ENCODE results near the gene PDE11A.

The PDE11A gene

DNA sequence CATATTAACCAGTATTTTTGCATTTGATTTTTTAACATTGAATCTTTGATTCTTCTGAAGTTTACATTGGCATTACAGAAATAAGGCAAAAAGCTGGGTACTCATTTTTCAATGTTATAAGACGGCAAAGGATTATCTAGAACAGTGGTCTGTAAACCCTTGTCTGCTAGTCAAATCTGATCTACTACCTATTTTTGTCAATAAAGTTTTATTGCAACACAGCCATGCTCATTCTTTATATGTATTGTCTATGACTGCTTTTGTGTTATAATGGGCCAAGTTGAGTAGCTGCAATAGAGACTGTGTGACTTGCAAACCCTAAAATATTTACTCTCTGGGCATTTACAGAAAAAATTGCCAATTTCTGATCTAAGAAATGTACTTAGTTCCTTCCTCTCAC lies 181.0 kb downstream of the PDE11A start:
- ATAC-seq (ENCODE audit: insufficient read depth, low read depth) (no peak), DNase-seq (no peak)
- H3K4me3 ChIP-seq (ENCODE audit: low read depth in 1 of 2, low read length in 2 of 2), result no peak overlapping the region
- no peak overlapping the region for H3K27ac ChIP-seq (ENCODE audit: low read length)
- H3K27me3 ChIP-seq (ENCODE audit: insufficient read depth, low read length, poor library complexity), result peaks cover 9% of the 10 kb centered on the region
- TF ChIP-seq CTCF (IDR thresholded peaks at IDR 0.05; ENCODE audit: borderline replicate concordance, extremely low read depth, low read length, poor library complexity, severe bottlenecking) (no peak), EZH2 (IDR thresholded peaks at IDR 0.05; ENCODE audit: borderline replicate concordance, low read depth, low read length, severe bottlenecking) (no peak)
- no peak overlapping the region for H3K4me2 ChIP-seq (ENCODE audit: insufficient read depth, low read length)
- H2AFZ ChIP-seq (ENCODE audit: low read depth, low read length), result no peak overlapping the region
- no peak overlapping the region for H3K9ac ChIP-seq (ENCODE audit: low read depth, low read length)
- no peaks in the 10 kb centered on the region for H3K36me3 ChIP-seq (ENCODE audit: insufficient read depth, low read length)
- no peaks in the 10 kb centered on the region for H3K79me2 ChIP-seq (ENCODE audit: insufficient read depth, low read length)
- no peaks in the 10 kb centered on the region for H3K9me3 ChIP-seq (ENCODE audit: insufficient read depth, low read length, severe bottlenecking)
- no peaks in the 10 kb centered on the region for H3K4me1 ChIP-seq (ENCODE audit: insufficient read depth, low read length)
- H4K20me1 ChIP-seq (ENCODE audit: insufficient read depth, low read length), result no peaks in the 10 kb centered on the region

DNA sequence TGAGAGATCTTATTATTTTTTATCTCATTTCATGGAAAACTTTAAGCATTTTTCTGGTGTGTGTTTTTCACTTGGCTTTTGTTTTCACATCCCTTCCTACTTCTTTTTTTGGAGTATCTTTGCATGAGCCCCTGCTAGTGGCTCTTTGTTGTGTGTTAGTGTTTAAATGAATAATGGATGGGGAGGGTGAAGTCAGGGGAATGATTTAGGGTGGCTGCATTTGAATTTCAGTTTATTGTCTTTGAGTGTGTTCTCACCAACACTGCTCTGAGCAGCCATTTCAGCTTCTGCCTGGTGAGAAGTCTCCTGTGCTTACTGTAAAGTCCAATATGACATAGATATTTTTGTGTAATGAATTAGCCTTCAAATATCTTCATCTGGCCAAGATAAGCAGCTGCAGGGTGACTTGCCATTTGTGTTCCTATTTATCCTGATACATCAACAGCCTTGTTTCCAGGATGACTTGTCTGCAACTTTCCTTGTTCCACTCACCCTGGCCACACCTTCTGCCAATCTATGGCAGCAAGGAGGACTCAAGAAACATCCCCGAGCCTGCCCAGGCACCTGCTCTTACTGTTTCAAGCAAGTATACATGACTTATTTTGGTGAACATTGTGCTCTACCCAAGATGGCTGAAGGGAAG lies 182.6 kb downstream of the PDE11A start:
- no peak for TF ChIP-seq EZH2 (IDR thresholded peaks at IDR 0.05; ENCODE audit: borderline replicate concordance, low read depth, low read length, severe bottlenecking)
- TF ChIP-seq CTCF (IDR thresholded peaks at IDR 0.05; ENCODE audit: borderline replicate concordance, extremely low read depth, low read length, poor library complexity, severe bottlenecking), result no peak
- Histone ChIP-seq H3K9ac (ENCODE audit: low read depth, low read length) (no peak overlapping the region), H3K27me3 (ENCODE audit: insufficient read depth, low read length, poor library complexity) (peaks cover 10% of the 10 kb centered on the region), H3K27ac (ENCODE audit: low read length) (no peak overlapping the region), H3K9me3 (ENCODE audit: insufficient read depth, low read length, severe bottlenecking) (no peaks in the 10 kb centered on the region), H3K36me3 (ENCODE audit: insufficient read depth, low read length) (no peaks in the 10 kb centered on the region), H3K4me3 (ENCODE audit: low read depth in 1 of 2, low read length in 2 of 2) (no peak overlapping the region), H3K4me2 (ENCODE audit: insufficient read depth, low read length) (no peak overlapping the region), H2AFZ (ENCODE audit: low read depth, low read length) (no peak overlapping the region), H3K79me2 (ENCODE audit: insufficient read depth, low read length) (no peaks in the 10 kb centered on the region), H3K4me1 (ENCODE audit: insufficient read depth, low read length) (no peaks in the 10 kb centered on the region), H4K20me1 (ENCODE audit: insufficient read depth, low read length) (no peaks in the 10 kb centered on the region)
- no peak for DNase-seq
- ATAC-seq (ENCODE audit: insufficient read depth, low read depth), result no peak

- H3K79me2 ChIP-seq (ENCODE audit: insufficient read depth, low read length), result no peaks in the 10 kb centered on the region
- H3K4me1 ChIP-seq (ENCODE audit: insufficient read depth, low read length), result no peaks in the 10 kb centered on the region
- no peak for TF ChIP-seq CTCF (IDR thresholded peaks at IDR 0.05; ENCODE audit: borderline replicate concordance, extremely low read depth, low read length, poor library complexity, severe bottlenecking)
- H3K36me3 ChIP-seq (ENCODE audit: insufficient read depth, low read length), result no peaks in the 10 kb centered on the region
- H3K27ac ChIP-seq (ENCODE audit: low read length), result no peak overlapping the region
- DNase-seq (no peak), ATAC-seq (ENCODE audit: insufficient read depth, low read depth) (no peak)
- H3K27me3 ChIP-seq (ENCODE audit: insufficient read depth, low read length, poor library complexity), result peaks cover 18% of the 10 kb centered on the region
- no peaks in the 10 kb centered on the region for H3K9me3 ChIP-seq (ENCODE audit: insufficient read depth, low read length, severe bottlenecking)
- H3K9ac ChIP-seq (ENCODE audit: low read depth, low read length), result no peak overlapping the region
- H3K4me2 ChIP-seq (ENCODE audit: insufficient read depth, low read length), result no peak overlapping the region
- H3K4me3 ChIP-seq (ENCODE audit: low read depth in 1 of 2, low read length in 2 of 2), result no peak overlapping the region
- H2AFZ ChIP-seq (ENCODE audit: low read depth, low read length), result no peak overlapping the region
- no peaks in the 10 kb centered on the region for H4K20me1 ChIP-seq (ENCODE audit: insufficient read depth, low read length)
These were observed 184.0 kb downstream of the PDE11A start for GRCh38 chr2:177888581-177888980.

- Histone ChIP-seq H3K27me3 (ENCODE audit: insufficient read depth, low read length, poor library complexity) (peaks cover 19% of the 10 kb centered on the region), H3K79me2 (ENCODE audit: insufficient read depth, low read length) (no peaks in the 10 kb centered on the region), H2AFZ (ENCODE audit: low read depth, low read length) (no peak overlapping the region), H3K36me3 (ENCODE audit: insufficient read depth, low read length) (no peaks in the 10 kb centered on the region), H3K9ac (ENCODE audit: low read depth, low read length) (no peak overlapping the region), H3K4me1 (ENCODE audit: insufficient read depth, low read length) (no peaks in the 10 kb centered on the region), H3K4me3 (ENCODE audit: low read depth in 1 of 2, low read length in 2 of 2) (no peak overlapping the region), H3K4me2 (ENCODE audit: insufficient read depth, low read length) (no peak overlapping the region), H4K20me1 (ENCODE audit: insufficient read depth, low read length) (no peaks in the 10 kb centered on the region), H3K27ac (ENCODE audit: low read length) (no peak overlapping the region), H3K9me3 (ENCODE audit: insufficient read depth, low read length, severe bottlenecking) (no peaks in the 10 kb centered on the region)
- no peak for DNase-seq
- TF ChIP-seq CTCF (IDR thresholded peaks at IDR 0.05; ENCODE audit: borderline replicate concordance, extremely low read depth, low read length, poor library complexity, severe bottlenecking), result no peak
- TF ChIP-seq EZH2 (IDR thresholded peaks at IDR 0.05; ENCODE audit: borderline replicate concordance, low read depth, low read length, severe bottlenecking), result no peak
- no peak for ATAC-seq (ENCODE audit: insufficient read depth, low read depth)
These were observed 184.9 kb downstream of the PDE11A start for GRCh38 chr2:177887722-177888121.

Measured in DND-41 (cell line).